GM06990 (cell line): ENCODE data around the gene PYGL.
A peak's percentile ranks its signal among the peaks of the same experiment; 100 is the strongest.

Experiments
- DNase-seq: peaks from one replicate; pipeline ENCODE4 v3.0.0-alpha.2; 2011; ENCODE audit not compliant: insufficient read length; ENCODE audit errors: extremely low read depth
- H3K27me3 ChIP-seq: replicated peaks from 2 replicates; pipeline ENCODE4 v1.6.0; 2011; ENCODE audit warnings: low read length; ENCODE audit not compliant: control insufficient read depth, insufficient read depth
- H3K36me3 ChIP-seq: 2 replicates; pipeline ENCODE4 v1.5.1; 2011; ENCODE audit warnings: low read length; ENCODE audit not compliant: control insufficient read depth, insufficient read depth
- H3K4me3 ChIP-seq: replicated peaks from 2 replicates; pipeline ENCODE4 v1.5.1; 2011; ENCODE audit warnings: low read depth, mild to moderate bottlenecking, control low read depth, low read length
- TF ChIP-seq, protein P1 (sequence below): IDR thresholded peaks from 2 replicates; pipeline ENCODE4 v1.5.1; 2011; ENCODE audit warnings: low read length, control low read depth, mild to moderate bottlenecking, inconsistent platforms; ENCODE audit not compliant: insufficient read depth, poor library complexity, severe bottlenecking

Gene PYGL

DNA sequence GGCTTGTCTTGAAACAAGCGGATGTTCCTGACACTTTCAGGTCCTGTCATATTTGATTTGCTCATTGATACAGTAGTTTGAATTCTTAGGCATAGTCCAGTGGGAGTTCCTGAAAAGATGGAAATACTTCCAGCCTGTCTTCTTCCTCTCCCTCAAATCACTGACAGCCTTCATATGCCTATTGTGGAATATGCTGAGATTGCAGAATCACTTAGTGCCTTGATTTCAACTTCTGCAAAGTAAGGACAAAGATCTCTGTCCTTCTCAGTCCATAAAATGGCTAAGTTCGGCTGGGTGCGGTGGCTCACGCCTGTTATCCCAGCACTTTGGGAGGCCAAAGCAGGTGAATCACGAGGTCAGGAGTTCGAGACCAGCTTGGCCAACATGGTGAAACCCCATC is 6.7 kb upstream of the PYGL start:
- TF ChIP-seq, protein P1, sequence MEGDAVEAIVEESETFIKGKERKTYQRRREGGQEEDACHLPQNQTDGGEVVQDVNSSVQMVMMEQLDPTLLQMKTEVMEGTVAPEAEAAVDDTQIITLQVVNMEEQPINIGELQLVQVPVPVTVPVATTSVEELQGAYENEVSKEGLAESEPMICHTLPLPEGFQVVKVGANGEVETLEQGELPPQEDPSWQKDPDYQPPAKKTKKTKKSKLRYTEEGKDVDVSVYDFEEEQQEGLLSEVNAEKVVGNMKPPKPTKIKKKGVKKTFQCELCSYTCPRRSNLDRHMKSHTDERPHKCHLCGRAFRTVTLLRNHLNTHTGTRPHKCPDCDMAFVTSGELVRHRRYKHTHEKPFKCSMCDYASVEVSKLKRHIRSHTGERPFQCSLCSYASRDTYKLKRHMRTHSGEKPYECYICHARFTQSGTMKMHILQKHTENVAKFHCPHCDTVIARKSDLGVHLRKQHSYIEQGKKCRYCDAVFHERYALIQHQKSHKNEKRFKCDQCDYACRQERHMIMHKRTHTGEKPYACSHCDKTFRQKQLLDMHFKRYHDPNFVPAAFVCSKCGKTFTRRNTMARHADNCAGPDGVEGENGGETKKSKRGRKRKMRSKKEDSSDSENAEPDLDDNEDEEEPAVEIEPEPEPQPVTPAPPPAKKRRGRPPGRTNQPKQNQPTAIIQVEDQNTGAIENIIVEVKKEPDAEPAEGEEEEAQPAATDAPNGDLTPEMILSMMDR: no peak
- no peaks in the 10 kb centered on the region for H3K27me3 ChIP-seq
- H3K36me3 ChIP-seq: no peaks in the 10 kb centered on the region
- H3K4me3 ChIP-seq: no peak overlapping the region
- no peak for DNase-seq

DNA sequence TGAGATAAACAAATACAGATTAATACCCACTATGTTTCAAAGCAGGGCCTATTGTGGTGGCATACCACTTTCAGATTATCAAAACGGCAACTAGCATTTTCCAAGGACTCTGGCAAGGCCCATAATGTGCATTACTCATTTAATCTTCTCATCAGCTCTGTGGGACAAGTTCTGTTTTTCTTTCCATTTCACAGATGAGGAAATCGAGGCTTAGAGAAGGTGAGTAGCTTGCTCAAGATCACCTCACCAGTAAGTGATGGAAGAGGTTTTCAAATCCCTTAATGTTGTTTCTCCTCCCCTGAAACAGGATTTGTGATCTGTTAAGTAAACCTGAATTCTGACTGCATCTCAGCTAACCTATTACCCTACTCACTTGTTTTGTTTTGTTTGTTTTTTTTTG is 3.9 kb upstream of the PYGL start:
- no peak overlapping the region for H3K4me3 ChIP-seq
- peaks cover 6% of the 10 kb centered on the region for H3K27me3 ChIP-seq
- TF ChIP-seq, protein P1: no peak
- no peak for DNase-seq
- no peaks in the 10 kb centered on the region for H3K36me3 ChIP-seq

DNA sequence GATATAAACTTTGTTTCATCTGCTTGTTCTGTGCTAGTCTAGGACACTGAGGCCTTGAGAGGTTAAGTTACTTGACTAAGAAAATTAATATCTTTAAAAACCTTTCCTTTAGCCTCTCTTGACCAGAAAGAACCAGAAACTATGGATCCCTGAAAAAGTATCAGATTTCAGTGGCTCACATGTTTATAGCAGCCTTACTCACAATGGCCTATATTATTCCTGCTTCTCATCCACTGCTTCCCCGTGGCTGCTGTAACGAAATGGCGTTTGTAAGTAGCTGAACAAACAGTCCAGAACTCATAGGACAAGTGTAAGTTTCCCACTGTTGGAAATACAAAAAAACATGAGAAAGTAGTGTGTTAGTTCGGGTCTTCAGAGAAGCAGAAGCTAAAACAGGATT is 3.2 kb upstream of the PYGL start:
- Histone ChIP-seq H3K36me3 (no peaks in the 10 kb centered on the region), H3K4me3 (no peak overlapping the region), H3K27me3 (peaks cover 8% of the 10 kb centered on the region)
- no peak for DNase-seq
- TF ChIP-seq, protein P1: no peak

DNA sequence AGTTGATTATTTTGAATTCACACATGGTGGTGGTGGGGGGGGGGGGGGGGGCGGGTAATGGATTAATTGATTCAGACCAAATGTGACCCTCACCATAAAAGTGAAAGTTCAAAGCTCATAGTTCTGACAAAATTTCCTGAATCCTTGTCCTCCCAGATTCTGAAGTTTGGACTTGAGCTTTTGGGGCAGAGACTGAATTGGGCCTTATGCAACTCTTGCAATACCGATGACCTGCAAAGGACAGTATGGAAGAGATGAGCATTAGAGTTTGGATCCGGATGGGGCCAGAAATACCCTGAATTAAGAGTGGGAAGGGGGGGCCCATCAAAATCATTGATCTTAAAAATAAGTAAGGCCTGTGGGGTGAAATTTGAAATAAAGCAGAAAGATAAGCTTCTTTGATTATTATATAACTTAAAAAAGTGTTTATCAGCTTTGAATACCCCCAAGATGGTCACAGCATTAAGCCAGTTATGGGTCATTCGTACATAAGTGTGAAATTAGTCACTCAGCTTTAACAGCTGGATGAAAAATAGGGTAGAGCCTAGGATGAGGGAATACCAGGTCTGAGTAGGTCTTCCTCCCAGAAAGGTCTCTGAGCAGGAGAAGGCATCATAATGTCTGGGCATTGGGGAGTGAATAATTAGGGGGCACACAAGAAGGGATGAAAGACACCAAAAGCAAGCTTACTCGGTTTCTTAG is 2.1 kb upstream of the PYGL start:
- TF ChIP-seq, protein P1: no peak
- no peak for DNase-seq
- peaks cover 8% of the 10 kb centered on the region for H3K27me3 ChIP-seq
- H3K36me3 ChIP-seq: no peaks in the 10 kb centered on the region
- H3K4me3 ChIP-seq: no peak overlapping the region

DNA sequence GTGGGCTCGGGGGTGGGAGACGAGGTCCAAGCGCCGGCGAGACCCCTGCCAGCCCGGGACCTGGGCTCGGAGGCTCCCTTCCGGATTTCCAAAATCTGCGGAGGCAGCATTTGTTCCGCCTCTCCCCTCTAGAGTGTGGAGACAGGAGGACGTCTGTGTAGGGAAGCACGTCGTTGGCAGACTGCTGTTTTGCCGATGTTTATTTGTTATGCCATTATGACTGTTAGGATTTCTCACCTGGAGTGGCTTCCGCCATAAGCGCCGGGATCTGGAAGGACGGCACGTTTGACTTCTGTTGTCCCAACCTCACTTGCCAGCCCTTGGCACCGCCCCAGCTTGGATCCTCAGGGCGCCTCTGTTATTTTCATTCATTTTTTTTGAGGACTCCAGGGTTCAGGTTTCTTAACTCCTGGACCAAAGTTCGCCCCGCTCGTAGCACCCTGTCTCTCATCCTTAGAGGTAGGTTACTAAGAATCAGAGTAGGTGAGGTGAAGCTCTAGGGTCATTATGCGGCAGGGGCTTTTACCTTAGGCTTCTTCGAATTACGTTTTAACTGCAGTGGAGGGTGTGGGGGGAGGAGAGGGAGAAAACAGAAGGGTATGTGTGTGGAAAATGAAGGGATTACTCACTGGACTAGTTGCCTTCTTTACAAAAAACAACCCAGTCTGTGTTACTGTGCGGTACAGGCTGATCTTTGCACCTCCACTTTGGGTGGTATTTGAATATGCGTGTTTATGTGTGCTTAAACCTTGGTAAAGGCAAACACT is 547 bp upstream of the PYGL start:
- Histone ChIP-seq H3K4me3 (peak overlapping the region; percentile 66), H3K27me3 (peaks cover 8% of the 10 kb centered on the region), H3K36me3 (no peaks in the 10 kb centered on the region)
- DNase-seq: no peak
- TF ChIP-seq, protein P1: no peak
